Activated CD8-positive, alpha-beta T cell treated with anti-CD3 and anti-CD28 coated beads for 36 hours (primary cell): ENCODE data around the gene RPL10A. TPM values are rescaled to one million over a fixed set of nuclear protein-coding genes. Genes with fewer than 3 reads are reported as not detected.
"Not testable (repeated sequence)": the region's sequence is repeated elsewhere in the genome, so short reads cannot be mapped to it uniquely, and the experiment has no call there.

Source experiments
- ATAC-seq: fragments of 200-7000 bp; cut with Tn5 transposase; one replicate; pipeline ENCODE4 v1.10.0; 2021; ENCODE audit warnings: mild to moderate bottlenecking, moderate library complexity
- CTCF ChIA-PET: fragments of 350-600 bp; sonication (Branson Sonifier 250); formaldehyde crosslinking; loops from one replicate; lab custom pipeline; 2021; ENCODE audit warnings: antibody characterized with exemption; lab: Charles Lee
- POLR2A ChIA-PET: fragments of 350-600 bp; sonication (Branson Sonifier 250); formaldehyde crosslinking; loops from one replicate; lab custom pipeline; 2021; ENCODE audit warnings: antibody characterized with exemption; lab: Charles Lee
- DNase-seq: peaks from one replicate; pipeline ENCODE4 v3.0.0-alpha.2; 2020
- H3K27ac Mint-ChIP-seq: one replicate; pipeline ENCODE4 v1.8.0; 2021; ENCODE audit warnings: mild to moderate bottlenecking, mixed read lengths
- H3K27me3 Mint-ChIP-seq: one replicate; pipeline ENCODE4 v1.8.0; 2021; ENCODE audit warnings: mixed read lengths
- H3K36me3 Mint-ChIP-seq: one replicate; pipeline ENCODE4 v1.8.0; 2021; ENCODE audit warnings: low read depth, mixed read lengths
- H3K4me1 Mint-ChIP-seq: one replicate; pipeline ENCODE4 v1.8.0; 2021; ENCODE audit warnings: low read depth, mixed read lengths
- H3K4me3 Mint-ChIP-seq: one replicate; pipeline ENCODE4 v1.8.0; 2021; ENCODE audit warnings: mild to moderate bottlenecking, moderate library complexity, mixed read lengths
- H3K9me3 Mint-ChIP-seq: one replicate; pipeline ENCODE4 v1.8.0; 2021; ENCODE audit warnings: mixed read lengths
- CTCF ChIP-seq: fragments of 200-600 bp; IDR thresholded peaks from one replicate; pipeline ENCODE4 v1.8.0; 2022; ENCODE audit warnings: antibody characterized with exemption, mild to moderate bottlenecking
- intact Hi-C: fragments of 100-400 bp; cut with micrococcal nuclease; formaldehyde crosslinking; loops from one replicate; pipeline ENCODE4 v1.10.0; 2022
- total RNA-seq, 2 experiments: library from RNA; stranded (reverse); gene quantifications; one replicate each; pipeline ENCODE4 v1.2.3, GENCODE V29; 2021

The RPL10A gene
- total RNA-seq, 2 experiments from 2014 or later = 2,322 to 2,393 TPM

GRCh38 chr6:35512740-35513139 is 44.5 kb downstream of the RPL10A start, which contains the start of gene TULP1:
TSS of gene TULP1 (minus strand) at chr6:35512896. CDS start at chr6:35512858, 38 bp downstream.
- ATAC-seq = no peak
- H3K4me1 Mint-ChIP-seq = peaks cover 3% of the 10 kb centered on the region
- no peak for DNase-seq
- intact Hi-C loops = no loop called here
- H3K27ac Mint-ChIP-seq = no peak within 1 kb of the TSS
- ChIA-PET CTCF (no interaction called here), POLR2A (no interaction called here)
- peaks cover 3% of the 10 kb centered on the region for H3K27me3 Mint-ChIP-seq
- H3K9me3 Mint-ChIP-seq = no peaks in the 10 kb centered on the region
- H3K36me3 Mint-ChIP-seq = no peaks in the 10 kb centered on the region
- TF ChIP-seq CTCF = no peak
- H3K4me3 Mint-ChIP-seq = no peak within 1 kb of the TSS

DNA sequence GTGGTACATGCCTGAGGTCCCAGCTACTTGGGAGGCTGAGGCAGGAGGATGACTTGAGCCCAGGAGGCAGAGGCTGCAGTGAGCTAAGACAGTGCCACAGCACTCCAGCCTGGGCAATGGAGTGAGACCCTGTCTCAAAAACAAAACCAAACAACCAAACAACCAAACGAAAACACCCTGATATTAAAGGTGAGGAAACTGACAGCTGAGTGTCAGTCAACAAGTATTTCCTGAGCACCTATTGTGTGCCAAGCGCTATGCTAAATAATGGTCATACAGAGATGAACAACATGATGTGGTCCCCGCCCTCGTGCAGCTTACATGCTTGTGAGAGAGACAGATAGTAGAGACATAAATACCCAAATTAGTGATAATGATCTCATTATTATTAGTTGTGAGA is 46.4 kb downstream of the RPL10A start:
- ATAC-seq = no peak
- no peak for TF ChIP-seq CTCF
- Mint-ChIP-seq H3K27ac (no peak overlapping the region), H3K36me3 (no peaks in the 10 kb centered on the region), H3K9me3 (no peaks in the 10 kb centered on the region), H3K4me3 (no peak overlapping the region), H3K4me1 (peaks cover 3% of the 10 kb centered on the region), H3K27me3 (peaks cover 3% of the 10 kb centered on the region)
- no peak for DNase-seq
- ChIA-PET POLR2A (interaction anchor here (0.6 kb wide), 1 partner anchor 474 kb away, joined by 3 read pairs; no protein-coding TSS in a partner anchor), CTCF (interaction anchor here (1.3 kb wide), 1 partner anchor 8 kb away, joined by 9 read pairs; no protein-coding TSS in a partner anchor)
- intact Hi-C loops = no loop called here

GRCh38 chr6:35515939-35516338 is 47.7 kb downstream of the RPL10A start:
- H3K27me3 Mint-ChIP-seq, H3K36me3 Mint-ChIP-seq, ATAC-seq, intact Hi-C loops, DNase-seq, H3K4me1 Mint-ChIP-seq, H3K27ac Mint-ChIP-seq, H3K4me3 Mint-ChIP-seq, H3K9me3 Mint-ChIP-seq: not testable (repeated sequence)
- ChIA-PET POLR2A (interaction anchor here (0.8 kb wide), 1 partner anchor 211 kb away, joined by 3 read pairs; no protein-coding TSS in a partner anchor), CTCF (interaction anchor here (2.4 kb wide), 1 partner anchor 221 kb away, joined by 8 read pairs; the partner anchor contains the start of gene ARMC12)

- TF ChIP-seq CTCF = no peak
Measured at GRCh38 chr6:35516712-35517111, 48.5 kb downstream of the RPL10A start.

GRCh38 chr6:35517978-35518377 is 49.8 kb downstream of the RPL10A start:
- ATAC-seq, H3K4me3 Mint-ChIP-seq, DNase-seq, H3K27ac Mint-ChIP-seq, H3K36me3 Mint-ChIP-seq, H3K4me1 Mint-ChIP-seq, POLR2A ChIA-PET, intact Hi-C loops, H3K9me3 Mint-ChIP-seq, H3K27me3 Mint-ChIP-seq: not testable (repeated sequence)
- CTCF ChIA-PET = interaction anchor here (6.7 kb wide), 1 partner anchor 34 kb away, joined by 91 read pairs; no protein-coding TSS in a partner anchor

More at GRCh38 chr6:35516712-35517111, 48.5 kb downstream of the RPL10A start:
- ChIA-PET POLR2A (interaction anchor here (0.6 to 0.8 kb wide), 2 partner anchors 27 to 210 kb away, joined by 3 read pairs; no protein-coding TSS in a partner anchor), CTCF (interaction anchor here (0.8 to 2.4 kb wide), 3 partner anchors 36 to 221 kb away, joined by 3 to 8 read pairs (median 8); partner anchors contain the start of gene ARMC12)
- Mint-ChIP-seq H3K4me1 (no peaks in the 10 kb centered on the region), H3K27me3 (no peaks in the 10 kb centered on the region), H3K9me3 (no peaks in the 10 kb centered on the region), H3K4me3 (no peak overlapping the region), H3K36me3 (no peaks in the 10 kb centered on the region), H3K27ac (no peak overlapping the region)
- ATAC-seq = no peak
- intact Hi-C loops = no loop called here
- DNase-seq = no peak
